ENCODE measurements around the gene SPIB.

DNA sequence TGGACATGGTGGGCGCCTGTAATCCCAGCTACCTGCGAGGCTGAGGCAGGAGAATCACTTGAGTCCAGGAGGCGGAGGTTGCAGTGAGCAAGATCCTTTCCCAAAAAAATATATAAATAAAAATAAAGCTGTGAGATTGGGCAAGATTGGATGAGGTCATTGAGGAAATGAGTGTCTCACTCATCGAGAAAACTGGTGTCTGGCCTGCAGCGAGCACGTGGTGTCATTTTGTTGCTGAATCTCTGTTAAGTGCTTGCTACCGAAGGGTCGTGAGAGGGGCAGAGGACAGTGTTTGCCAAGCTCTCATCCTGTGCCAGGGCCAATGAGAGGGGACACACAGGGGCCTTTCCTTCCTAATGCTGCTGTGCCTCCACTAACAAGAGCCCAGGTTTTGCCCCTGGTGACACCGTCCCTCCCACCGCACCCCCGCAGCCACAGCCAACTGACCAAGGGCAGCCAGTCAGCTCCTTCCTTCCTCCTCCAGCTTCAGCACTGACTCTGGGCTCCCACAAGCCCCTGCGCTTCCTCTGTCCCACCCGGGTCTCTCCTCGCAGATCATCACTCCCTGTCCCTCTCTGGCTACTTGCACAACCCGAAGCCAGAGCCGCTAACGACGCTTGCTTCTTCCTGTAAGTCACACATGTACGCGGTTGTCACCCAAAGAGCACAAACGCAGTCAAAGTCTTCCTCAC, 31.4 kb upstream of the SPIB start:
- TF ChIP-seq ZNF70 (CRISPR knock-in tag; IDR thresholded peaks at IDR 0.05) (no peak), RARB (CRISPR knock-in tag; IDR thresholded peaks at IDR 0.05) (no peak)
